Thyroid gland (tissue), 4 donors: ENCODE measurements around the gene PNMA5. TPM values are rescaled to one million over a fixed set of nuclear protein-coding genes. Genes with fewer than 3 reads are reported as not detected.
"Not testable (repeated sequence)": the region's sequence is repeated elsewhere in the genome, so short reads cannot be mapped to it uniquely, and the experiment has no call there.

Experiments
- DNase-seq, 2 donors: peaks; one replicate each; pipeline ENCODE4 v3.0.0-alpha.2; 2019
- H3K27ac ChIP-seq, 3 donors: fragments of 200-600 bp; sonication (generic); 1 replicate in 2 of 3; 2 replicates in 1 of 3; pipeline ENCODE4 v1.5.1; 2016 to 2019; ENCODE audit warnings: mild to moderate bottlenecking in 1 of 3, moderate library complexity in 1 of 3
- H3K27me3 ChIP-seq: fragments of 200-600 bp; sonication (generic); one replicate; pipeline ENCODE4 v1.5.1; 2019
- H3K36me3 ChIP-seq, 2 donors: fragments of 200-600 bp; sonication (generic); one replicate each; pipeline ENCODE4 v1.5.1; 2016 to 2019
- H3K4me1 ChIP-seq, 2 donors: fragments of 200-600 bp; sonication (generic); one replicate each; pipeline ENCODE4 v1.5.1; 2017 to 2019
- H3K4me3 ChIP-seq, 3 donors: fragments of 200-600 bp; sonication (generic); replicated peaks in 1 of 3; 1 replicate in 2 of 3; 2 replicates in 1 of 3; pipeline ENCODE4 v1.5.1; 2016; ENCODE audit warnings: mild to moderate bottlenecking in 1 of 3
- H3K9me3 ChIP-seq: fragments of 200-600 bp; sonication (generic); one replicate; pipeline ENCODE4 v1.5.1; 2017
- CTCF ChIP-seq, 6 experiments: fragments of 200-600 bp in 3 of 6; fragments of 450-650 bp in 3 of 6; sonication (generic) in 3 of 6; IDR thresholded peaks; one replicate each; pipeline ENCODE4 v1.5.1; 2016 to 2019; ENCODE audit warnings: antibody characterized with exemption in 6 of 6, mild to moderate bottlenecking in 2 of 6, inconsistent platforms in 1 of 6, moderate library complexity in 1 of 6
- POLR2A ChIP-seq, 2 donors: fragments of 450-650 bp; IDR thresholded peaks; one replicate each; pipeline ENCODE4 v1.6.1; 2017; ENCODE audit warnings: antibody characterized with exemption in 2 of 2, mild to moderate bottlenecking in 2 of 2, moderate library complexity in 1 of 2
- WGBS, 2 donors: methylation state at CpG; one replicate each; pipeline ENCODE4 v1.1.5; 2017; 5-methylcytosine and 5-hydroxymethylcytosine counted together
- intact Hi-C: fragments of 100-400 bp; cut with DNase I; formaldehyde crosslinking; loops from one replicate; pipeline ENCODE4 v1.15.1; 2023
- total RNA-seq, 4 donors: library from RNA; depleted of rRNA; stranded (reverse); fragments of >200 nt; gene quantifications; one replicate each; pipeline ENCODE4 v1.2.3, GENCODE V29; 2016

The PNMA5 gene
- total RNA-seq, 4 donors from 2014 or later, result not detected

DNA sequence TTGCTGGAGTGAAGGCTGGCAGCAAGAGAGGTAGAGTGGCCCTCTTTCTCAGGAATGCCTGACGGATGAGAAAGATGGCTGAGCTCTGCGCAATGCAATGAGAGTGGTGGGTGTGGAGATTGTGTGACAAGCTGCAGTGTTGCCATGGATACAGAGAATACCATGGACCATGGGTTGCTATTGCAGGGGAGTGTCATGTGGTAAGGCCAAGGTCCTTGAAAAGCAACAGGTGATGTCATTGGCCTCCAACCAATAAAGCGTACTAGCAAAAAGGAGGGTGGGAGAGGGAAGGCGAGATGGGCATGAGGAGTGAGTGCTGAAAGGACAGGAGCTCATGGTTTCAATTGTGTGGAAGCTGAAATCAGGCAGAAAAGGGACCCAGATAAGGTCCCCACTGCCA is 1.8 kb downstream of the PNMA5 start:
- Histone ChIP-seq H3K9me3 (no peaks in the 10 kb centered on the region), H3K27me3 (no peaks in the 10 kb centered on the region), H3K4me3 (no peak overlapping the region), H3K27ac (no peak overlapping the region), H3K36me3 (no peaks in the 10 kb centered on the region), H3K4me1 (no peaks in the 10 kb centered on the region)
- DNase-seq, result no peak
- TF ChIP-seq POLR2A (IDR thresholded peaks at IDR 0.05) (no peak), CTCF (IDR thresholded peaks at IDR 0.05) (no peak)
- intact Hi-C loops, result no loop called here
- WGBS, 2 donors, result 70 to 72% methylated on average over 4 of the region's 4 CpGs

DNA sequence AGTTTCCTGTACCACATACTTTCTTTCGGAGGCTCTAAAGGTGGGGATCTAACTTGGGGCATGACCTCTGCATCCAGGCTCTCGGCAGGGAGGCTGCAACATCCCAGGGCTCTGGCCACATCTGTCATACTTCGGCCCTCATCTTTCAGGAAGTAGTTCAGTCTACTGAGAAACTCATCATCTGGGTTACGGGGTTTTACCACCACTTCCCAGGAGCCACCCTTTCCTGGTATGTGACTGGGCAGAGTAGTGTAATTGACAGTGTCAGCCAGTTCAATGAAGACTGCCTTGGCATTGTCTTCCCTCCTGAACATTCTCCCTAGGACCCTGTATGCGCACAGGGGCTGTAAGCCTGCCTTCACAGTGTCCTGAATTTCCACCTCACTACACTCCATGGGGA is 2.8 kb downstream of the PNMA5 start:
- Histone ChIP-seq H3K9me3 (no peaks in the 10 kb centered on the region), H3K36me3 (no peaks in the 10 kb centered on the region), H3K4me3 (no peak overlapping the region), H3K27ac (no peak overlapping the region), H3K27me3 (no peaks in the 10 kb centered on the region), H3K4me1 (no peaks in the 10 kb centered on the region)
- intact Hi-C loops, result no loop called here
- TF ChIP-seq CTCF (IDR thresholded peaks at IDR 0.05) (no peak), POLR2A (IDR thresholded peaks at IDR 0.05) (no peak)
- DNase-seq, result no peak
- 87 to 96% methylated on average over 3 to 5 of the region's 5 CpGs for WGBS, 2 donors

DNA sequence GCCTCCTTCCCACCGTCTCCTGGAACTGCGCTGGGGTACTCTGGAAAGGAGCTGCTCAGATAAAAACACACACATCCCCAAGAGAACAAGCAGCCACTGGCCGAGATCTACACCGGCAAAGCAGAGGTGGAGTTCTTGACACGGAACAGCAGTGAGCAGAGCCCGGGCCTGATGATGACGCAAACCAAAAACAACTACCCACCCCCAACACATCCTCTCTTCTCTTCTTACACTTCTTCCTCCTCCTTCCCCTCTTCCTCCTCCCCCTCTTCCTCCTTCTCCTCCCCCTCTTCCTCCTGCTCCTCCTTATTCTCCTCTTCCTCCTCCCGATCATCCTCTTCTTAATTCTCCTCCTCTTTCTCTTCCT is 4.6 kb downstream of the PNMA5 start:
- H3K27ac ChIP-seq, result no peak overlapping the region
- no peak overlapping the region for H3K4me3 ChIP-seq
- H3K4me1 ChIP-seq, result no peaks in the 10 kb centered on the region
- no peaks in the 10 kb centered on the region for H3K36me3 ChIP-seq
- TF ChIP-seq CTCF (IDR thresholded peaks at IDR 0.05) (no peak), POLR2A (IDR thresholded peaks at IDR 0.05) (no peak)
- 49 to 60% methylated on average over 8 of the region's 8 CpGs for WGBS, 2 donors
- DNase-seq, result no peak
- intact Hi-C loops, result no loop called here
- no peaks in the 10 kb centered on the region for H3K27me3 ChIP-seq
- no peaks in the 10 kb centered on the region for H3K9me3 ChIP-seq

GRCh38 chrX:152988536-152989291 is 5.2 kb downstream of the PNMA5 start:
- Histone ChIP-seq H3K27ac (no peak overlapping the region), H3K9me3 (no peaks in the 10 kb centered on the region), H3K27me3 (no peaks in the 10 kb centered on the region), H3K36me3 (no peaks in the 10 kb centered on the region), H3K4me3 (no peak overlapping the region), H3K4me1 (no peaks in the 10 kb centered on the region)
- intact Hi-C loops, result no loop called here
- no peak for DNase-seq
- WGBS, 2 donors, result 77 to 82% methylated on average over 3 to 5 of the region's 9 CpGs
- no peak for TF ChIP-seq CTCF (IDR thresholded peaks at IDR 0.05)
- TF ChIP-seq POLR2A (IDR thresholded peaks at IDR 0.05), result no peak

- Histone ChIP-seq H3K27ac (no peak overlapping the region), H3K4me1 (no peaks in the 10 kb centered on the region), H3K27me3 (no peaks in the 10 kb centered on the region), H3K9me3 (no peaks in the 10 kb centered on the region), H3K36me3 (no peaks in the 10 kb centered on the region), H3K4me3 (no peak overlapping the region)
- WGBS, 2 donors, result 100% methylated on average over 1 of the region's 8 CpGs; no CpG with 5 or more reads in 1 of the 2 donors
- DNase-seq, result no peak
- TF ChIP-seq POLR2A (IDR thresholded peaks at IDR 0.05) (no peak), CTCF (IDR thresholded peaks at IDR 0.05) (no peak)
- intact Hi-C loops, result no loop called here
Measured at GRCh38 chrX:152987801-152988200, 6.1 kb downstream of the PNMA5 start.

- no CpG with 5 or more reads among the region's 10 CpGs for WGBS, 2 donors
Measured at GRCh38 chrX:152987156-152987555, 6.8 kb downstream of the PNMA5 start.

GRCh38 chrX:152985383-152985782 is 8.5 kb downstream of the PNMA5 start:
- H3K9me3 ChIP-seq, H3K27me3 ChIP-seq, DNase-seq, H3K36me3 ChIP-seq, H3K4me3 ChIP-seq, H3K27ac ChIP-seq, intact Hi-C loops, H3K4me1 ChIP-seq: not testable (repeated sequence)
- WGBS, 2 donors, result no CpG with 5 or more reads among the region's 4 CpGs

More at GRCh38 chrX:152987156-152987555, 6.8 kb downstream of the PNMA5 start:
- H3K27me3 ChIP-seq, H3K36me3 ChIP-seq, DNase-seq, H3K4me3 ChIP-seq, H3K27ac ChIP-seq, H3K9me3 ChIP-seq, H3K4me1 ChIP-seq, intact Hi-C loops: not testable (repeated sequence)
